ENCODE measurements around the gene BEGAIN. TPM values are rescaled to one million over a fixed set of nuclear protein-coding genes. Genes with fewer than 3 reads are reported as not detected.
A peak's percentile ranks its signal among the peaks of the same experiment; 100 is the strongest.

Gene BEGAIN
- total RNA-seq, 1 donor from 2014 or later: 1.3 TPM

DNA sequence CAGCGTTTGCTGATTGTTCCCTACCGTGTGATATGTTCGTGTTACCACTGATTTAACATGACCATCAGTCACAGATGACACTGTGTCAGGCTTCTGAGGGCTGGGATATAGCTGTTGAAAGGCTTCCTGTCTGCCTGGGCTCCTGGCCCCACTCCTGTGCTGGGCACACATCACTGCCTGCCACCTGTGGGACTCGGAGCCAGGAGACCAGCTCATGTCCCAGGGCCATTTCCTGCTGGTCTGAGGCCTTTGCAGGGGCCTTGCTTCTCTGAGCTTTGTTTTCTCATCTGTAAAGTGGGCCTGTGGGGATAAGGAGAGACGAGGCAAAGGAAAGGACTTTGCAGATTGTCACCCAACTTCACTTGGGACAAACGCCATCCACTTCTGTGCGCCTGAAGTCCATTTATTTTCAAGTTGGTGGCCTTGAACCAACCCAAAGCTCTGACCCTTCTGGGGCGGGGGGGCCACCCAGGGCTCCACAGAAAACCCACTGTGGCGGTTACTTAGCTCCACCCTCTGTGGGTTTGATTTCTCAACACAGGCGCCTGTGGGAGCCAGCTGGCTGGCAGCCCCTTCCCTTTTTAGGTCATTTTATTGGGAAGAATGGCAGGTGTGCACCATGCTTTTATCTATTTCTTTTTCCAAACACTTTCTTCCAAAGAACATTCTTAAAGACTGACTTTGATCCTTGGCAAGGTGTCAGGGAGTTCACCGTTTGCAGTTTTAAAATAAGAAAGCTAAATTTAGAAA lies 54.1 kb downstream of the BEGAIN start:
- Histone ChIP-seq H3K27ac (no peak overlapping the region), H3K27me3 (ENCODE audit: low read depth) (no peaks in the 10 kb centered on the region)
- no peak for ATAC-seq

DNA sequence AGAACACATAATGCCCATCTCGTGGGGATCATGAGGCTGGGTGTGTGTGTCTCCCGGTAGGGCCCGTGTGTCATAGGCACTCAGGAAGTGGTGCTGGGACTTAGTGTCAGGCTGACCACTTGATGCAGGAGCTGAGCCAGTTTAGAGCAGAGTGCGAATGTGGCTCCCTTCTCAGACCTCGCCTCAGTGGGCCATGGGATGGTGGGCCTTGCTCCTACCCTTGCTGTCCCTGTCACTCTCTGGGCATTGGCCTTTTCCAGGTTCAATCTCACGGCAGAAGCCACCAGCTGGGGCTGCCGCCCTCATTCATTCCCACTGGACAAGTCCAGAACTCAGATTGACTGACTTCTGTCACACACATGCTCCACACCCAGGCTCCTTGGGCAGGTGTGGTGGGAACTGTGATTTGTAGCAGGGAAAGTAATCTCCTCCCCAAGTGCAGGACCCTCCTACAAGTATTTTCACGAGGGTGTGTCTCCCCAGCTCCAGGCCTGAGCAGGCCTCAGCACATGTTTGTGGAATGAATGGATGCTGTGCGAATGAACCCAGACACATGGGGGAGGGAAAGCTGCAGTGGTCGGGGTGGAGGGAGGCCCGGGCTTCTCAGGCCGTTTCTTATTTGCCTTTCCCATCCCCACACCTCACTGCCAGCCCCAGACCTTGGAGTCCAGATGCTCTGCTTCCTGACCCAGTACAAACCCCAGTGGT lies 54.9 kb downstream of the BEGAIN start:
- Histone ChIP-seq H3K27ac (no peak overlapping the region), H3K4me3 (no peak overlapping the region), H3K27me3 (ENCODE audit: low read depth) (no peaks in the 10 kb centered on the region), H3K36me3 (peaks cover 18% of the 10 kb centered on the region), H3K9me3 (no peaks in the 10 kb centered on the region), H3K4me1 (peaks cover 16% of the 10 kb centered on the region)
- TF ChIP-seq, protein P1, sequence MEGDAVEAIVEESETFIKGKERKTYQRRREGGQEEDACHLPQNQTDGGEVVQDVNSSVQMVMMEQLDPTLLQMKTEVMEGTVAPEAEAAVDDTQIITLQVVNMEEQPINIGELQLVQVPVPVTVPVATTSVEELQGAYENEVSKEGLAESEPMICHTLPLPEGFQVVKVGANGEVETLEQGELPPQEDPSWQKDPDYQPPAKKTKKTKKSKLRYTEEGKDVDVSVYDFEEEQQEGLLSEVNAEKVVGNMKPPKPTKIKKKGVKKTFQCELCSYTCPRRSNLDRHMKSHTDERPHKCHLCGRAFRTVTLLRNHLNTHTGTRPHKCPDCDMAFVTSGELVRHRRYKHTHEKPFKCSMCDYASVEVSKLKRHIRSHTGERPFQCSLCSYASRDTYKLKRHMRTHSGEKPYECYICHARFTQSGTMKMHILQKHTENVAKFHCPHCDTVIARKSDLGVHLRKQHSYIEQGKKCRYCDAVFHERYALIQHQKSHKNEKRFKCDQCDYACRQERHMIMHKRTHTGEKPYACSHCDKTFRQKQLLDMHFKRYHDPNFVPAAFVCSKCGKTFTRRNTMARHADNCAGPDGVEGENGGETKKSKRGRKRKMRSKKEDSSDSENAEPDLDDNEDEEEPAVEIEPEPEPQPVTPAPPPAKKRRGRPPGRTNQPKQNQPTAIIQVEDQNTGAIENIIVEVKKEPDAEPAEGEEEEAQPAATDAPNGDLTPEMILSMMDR (IDR thresholded peaks at IDR 0.05): no peak
- no peak for ATAC-seq
- intact Hi-C loops (cut with DNase I): no loop called here
- peak; percentile 15 for DNase-seq

More for the DNA sequence above, 54.1 kb downstream of the BEGAIN start:
- Histone ChIP-seq H3K4me3 (no peak overlapping the region), H3K4me1 (peaks cover 16% of the 10 kb centered on the region), H3K9me3 (no peaks in the 10 kb centered on the region), H3K36me3 (peaks cover 13% of the 10 kb centered on the region)
- DNase-seq: peak; percentile 46
- intact Hi-C loops (cut with DNase I): no loop called here
- TF ChIP-seq, protein P1 (IDR thresholded peaks at IDR 0.05): no peak

DNA sequence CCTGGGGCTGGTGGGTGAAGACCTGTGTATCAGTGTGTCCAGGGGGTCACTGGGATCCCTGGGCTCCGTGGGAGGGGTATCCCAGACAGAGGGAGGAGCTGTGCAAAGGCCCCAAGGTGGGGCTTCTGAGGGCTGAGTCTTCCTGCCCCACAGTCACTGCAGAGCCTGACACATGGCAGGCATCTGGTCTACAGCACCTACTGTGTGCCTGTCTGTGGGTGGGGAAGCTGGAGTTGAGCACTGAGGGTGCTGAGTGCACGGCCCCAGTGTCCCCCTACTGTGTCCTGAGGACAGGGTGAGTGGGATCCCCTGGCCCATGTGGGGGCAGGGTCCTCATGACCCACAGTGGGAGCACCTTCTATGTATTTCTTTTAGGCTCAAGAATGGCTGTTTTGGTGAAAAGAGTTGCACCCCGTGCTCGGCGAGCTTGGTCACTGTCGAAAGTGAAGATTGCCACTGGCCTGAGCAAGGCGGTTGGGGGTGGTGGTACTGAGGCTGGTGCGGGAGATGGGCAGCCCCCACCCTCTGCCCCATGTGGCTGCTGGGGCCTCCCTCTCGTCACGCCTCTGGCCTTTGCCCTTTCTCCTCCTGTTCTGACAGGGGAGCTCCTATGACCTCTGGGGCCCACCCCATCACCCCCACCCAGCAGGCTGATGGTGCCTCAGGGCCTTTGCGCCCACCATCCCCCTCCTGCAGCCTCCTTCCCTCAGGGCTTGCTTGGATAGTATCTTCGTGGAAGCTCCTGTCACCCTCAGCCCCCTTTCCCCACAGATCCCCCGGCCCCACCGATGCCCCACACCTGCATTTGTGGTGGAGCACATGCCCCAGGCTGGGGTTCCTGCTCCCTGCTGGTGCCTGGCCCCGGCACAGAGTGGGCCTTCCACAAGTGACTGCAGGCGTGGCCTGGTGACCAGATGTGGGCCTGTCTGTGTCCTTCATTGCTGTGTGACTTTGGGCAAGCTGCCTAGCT lies 55.8 kb downstream of the BEGAIN start:
- TF ChIP-seq, protein P1 (IDR thresholded peaks at IDR 0.05): no peak
- Histone ChIP-seq H3K4me1 (peaks cover 16% of the 10 kb centered on the region), H3K27ac (no peak overlapping the region), H3K4me3 (no peak overlapping the region), H3K36me3 (peaks cover 26% of the 10 kb centered on the region), H3K27me3 (ENCODE audit: low read depth) (no peaks in the 10 kb centered on the region), H3K9me3 (no peaks in the 10 kb centered on the region)
- DNase-seq (peak; percentile 36), ATAC-seq (no peak)
- intact Hi-C loops (cut with DNase I): no loop called here

DNA sequence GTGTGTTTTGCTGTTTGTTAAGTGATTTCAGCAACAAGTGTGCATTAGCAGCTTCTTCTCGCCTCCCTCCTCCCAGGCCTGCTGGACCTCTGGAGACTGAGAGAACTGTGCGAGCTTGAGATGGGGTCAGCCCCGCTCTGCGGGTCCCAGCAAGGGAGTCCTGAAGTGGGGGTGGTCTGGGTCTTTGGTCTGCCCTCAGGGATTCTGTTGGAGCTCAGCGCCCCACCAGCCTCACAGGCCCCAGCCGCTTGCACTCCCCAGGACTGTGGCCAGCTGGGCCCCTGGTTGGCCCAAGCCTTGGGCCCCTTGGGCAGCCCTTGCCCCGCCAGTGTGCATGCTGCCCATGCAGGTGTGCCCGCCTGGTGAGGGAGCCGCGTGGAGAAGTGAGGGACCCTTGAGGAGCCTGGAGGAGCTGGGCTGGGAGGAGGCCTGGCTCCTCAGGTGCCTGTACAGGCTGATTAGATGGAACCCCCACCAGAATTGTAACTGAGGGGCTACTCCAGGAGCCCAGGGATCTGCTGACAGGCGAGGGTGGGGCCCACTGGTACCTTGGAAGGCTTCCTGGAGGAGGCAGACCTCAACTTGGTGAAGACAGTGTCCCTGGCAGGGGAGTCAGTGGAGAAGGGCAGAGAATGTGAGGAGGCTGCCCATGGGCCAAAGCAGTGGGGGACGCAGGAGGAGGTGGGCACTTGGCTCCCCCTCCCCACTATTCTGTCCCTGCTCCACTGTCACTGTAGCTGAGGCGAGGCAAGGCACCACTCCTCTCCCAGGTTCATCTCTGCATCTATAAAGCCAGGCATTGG lies 56.7 kb downstream of the BEGAIN start:
- DNase-seq: peak; percentile 31
- no peak overlapping the region for H3K4me3 ChIP-seq
- peaks cover 16% of the 10 kb centered on the region for H3K4me1 ChIP-seq
- no peaks in the 10 kb centered on the region for H3K27me3 ChIP-seq (ENCODE audit: low read depth)
- ATAC-seq: no peak
- TF ChIP-seq, protein P1 (IDR thresholded peaks at IDR 0.05): no peak
- H3K9me3 ChIP-seq: no peaks in the 10 kb centered on the region
- peaks cover 32% of the 10 kb centered on the region for H3K36me3 ChIP-seq
- no peak overlapping the region for H3K27ac ChIP-seq
- intact Hi-C loops (cut with DNase I): no loop called here

Data from lower lobe of right lung (tissue), 2 donors.